Regular cardiac myocyte (primary cell): ENCODE data around the gene DBET. TPM values are rescaled to one million over a fixed set of nuclear protein-coding genes. Genes with fewer than 3 reads are reported as not detected.

ENCODE experiments used
- total RNA-seq: library from RNA; depleted of rRNA; stranded (reverse); fragments of >200 nt; gene quantifications from 2 replicates; pipeline ENCODE4 v1.2.3, GENCODE V29; 2014

Gene DBET
- total RNA-seq: not detected in 2 replicates

DNA sequence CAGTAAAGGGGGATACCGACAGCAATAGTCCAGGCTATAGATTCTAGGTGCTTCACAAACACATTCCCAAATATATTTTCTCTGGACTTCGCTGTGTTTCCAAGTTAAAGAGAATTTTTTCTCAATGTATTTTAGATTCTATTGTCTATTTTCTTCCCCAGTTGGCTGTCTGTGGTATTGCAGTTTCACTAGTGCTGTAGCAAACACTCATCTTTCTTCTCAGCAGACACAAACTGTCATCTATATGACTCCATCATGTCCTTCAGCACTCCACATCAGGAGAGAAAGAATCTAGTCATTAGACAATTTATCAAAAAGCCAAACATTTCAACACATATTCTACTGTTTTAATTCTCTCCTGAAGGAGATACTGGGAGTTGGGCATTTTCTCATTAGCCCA, at the start of gene DBET:
Gene DBET, plus strand, starts transcription at position 161 of the 400 bp plus-strand sequence.

DNA sequence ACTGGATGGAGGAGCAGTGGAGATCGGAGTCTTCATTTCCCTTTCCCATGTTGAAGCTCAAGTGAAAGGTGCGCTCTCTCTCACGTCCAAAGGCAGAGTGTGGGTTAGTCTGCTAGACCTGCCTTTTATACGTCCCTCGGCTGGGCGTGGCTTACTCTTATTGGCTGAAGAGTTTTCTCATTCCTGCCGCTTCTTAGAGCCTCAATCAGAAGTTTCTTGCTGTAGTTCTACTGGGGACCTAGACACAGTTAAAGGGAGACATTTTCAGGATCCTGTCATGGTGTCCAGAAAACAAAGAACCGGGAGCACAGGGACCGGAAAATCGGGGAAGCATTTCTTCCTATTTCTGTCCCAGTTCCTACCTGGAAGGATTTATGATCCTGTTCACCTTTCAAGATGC, 37.1 kb upstream of the DBET start, which contains the start of gene FRG2:
Gene FRG2, minus strand, starts transcription at position 101 of the 400 bp plus-strand sequence. Its CDS starts 52 bp downstream, at position 49.

Other genes with a start within 250 kb of the DBET start
- 31.3 and 35.9 TPM in 2 replicates for gene FRG1, start 123.6 kb upstream of the DBET start, total RNA-seq
- gene FRG2, start 37.2 kb upstream of the DBET start, total RNA-seq: under 0.01 TPM in 1 of 2 replicates, not detected in the other
- gene DUX4, start 109.3 kb downstream of the DBET start, total RNA-seq: not detected in 2 replicates